Sigmoid colon (tissue), 7 donors: Measurements from ENCODE around the gene SCRN1. TPM values are rescaled to one million over a fixed set of nuclear protein-coding genes. Genes with fewer than 3 reads are reported as not detected.

Experiments
- DNase-seq: peaks from one replicate; pipeline ENCODE4 v3.0.0-alpha.2; 2019
- H3K27ac ChIP-seq, 4 donors: fragments of 200-600 bp; sonication (generic); one replicate each; pipeline ENCODE4 v1.5.1; 2016 to 2019; ENCODE audit warnings: mild to moderate bottlenecking in 1 of 4
- H3K27me3 ChIP-seq, 3 donors: fragments of 200-600 bp; sonication (generic); one replicate each; pipeline ENCODE4 v1.5.1; 2019; ENCODE audit warnings: mild to moderate bottlenecking in 1 of 3
- H3K36me3 ChIP-seq, 4 donors: fragments of 200-600 bp; sonication (generic); one replicate each; pipeline ENCODE4 v1.5.1; 2016 to 2019
- H3K4me1 ChIP-seq, 4 donors: fragments of 200-600 bp; sonication (generic); one replicate each; pipeline ENCODE4 v1.5.1; 2017 to 2019
- H3K4me3 ChIP-seq, 4 donors: fragments of 200-600 bp; sonication (generic); one replicate each; pipeline ENCODE4 v1.5.1; 2017 to 2019; ENCODE audit warnings: mild to moderate bottlenecking in 2 of 4, moderate library complexity in 1 of 4
- H3K9me3 ChIP-seq, 4 donors: fragments of 200-600 bp in 3 of 4; sonication (generic) in 3 of 4; one replicate each; pipeline versions ENCODE4 v1.5.1 to v1.6.1; 2013 to 2019
- EP300 ChIP-seq, 4 donors: sonication (generic); formaldehyde crosslinking; IDR thresholded peaks; one replicate each; pipeline ENCODE4 v1.6.1; 2017; ENCODE audit warnings: antibody characterized with exemption in 4 of 4
- POLR2A ChIP-seq, 2 donors: fragments of 450-650 bp; IDR thresholded peaks; one replicate each; pipeline ENCODE4 v1.6.1; 2016; ENCODE audit warnings: antibody characterized with exemption in 2 of 2, mild to moderate bottlenecking in 2 of 2, moderate library complexity in 2 of 2
- POLR2AphosphoS5 ChIP-seq, 4 donors: sonication (generic); formaldehyde crosslinking; IDR thresholded peaks; one replicate each; pipeline ENCODE4 v1.6.1; 2017; ENCODE audit warnings: antibody characterized with exemption in 4 of 4
- WGBS, 2 donors: extraction: QIAGEN DNeasy Blood & Tissue Kit; methylation state at CpG; one replicate each; pipeline ENCODE4 v1.1.7; 2013; 5-methylcytosine and 5-hydroxymethylcytosine counted together
- intact Hi-C: fragments of 100-400 bp; cut with DNase I; formaldehyde crosslinking; loops from one replicate; pipeline ENCODE4 v1.15.1; 2023
- polyA plus RNA-seq, 3 donors: library from polyadenylated mRNA; stranded (reverse); fragments of 200-250 nt; gene quantifications; one replicate each; pipeline ENCODE4 v1.2.3, GENCODE V29; 2013
- total RNA-seq, 4 donors: library from RNA; depleted of rRNA; stranded (reverse); fragments of >200 nt; gene quantifications; one replicate each; pipeline ENCODE4 v1.1.0, GENCODE V29; 2016
- TF ChIP-seq, protein P1 (sequence below), 4 experiments: fragments of 450-650 bp in 3 of 4; fragments of 200-600 bp in 1 of 4; IDR thresholded peaks; one replicate each; pipeline ENCODE4 v1.5.1; 2016 to 2019; ENCODE audit warnings: antibody characterized with exemption in 4 of 4, mild to moderate bottlenecking in 3 of 4, moderate library complexity in 2 of 4
- donor health status: healthy with polysubstance abuse.
- donor health status: Bipolar disorder and iron deficiency.
- donor health status: healthy.

The SCRN1 gene
- total and polyA plus RNA-seq, 7 donors = 5.1 to 55.0 (median 44.5) TPM

DNA sequence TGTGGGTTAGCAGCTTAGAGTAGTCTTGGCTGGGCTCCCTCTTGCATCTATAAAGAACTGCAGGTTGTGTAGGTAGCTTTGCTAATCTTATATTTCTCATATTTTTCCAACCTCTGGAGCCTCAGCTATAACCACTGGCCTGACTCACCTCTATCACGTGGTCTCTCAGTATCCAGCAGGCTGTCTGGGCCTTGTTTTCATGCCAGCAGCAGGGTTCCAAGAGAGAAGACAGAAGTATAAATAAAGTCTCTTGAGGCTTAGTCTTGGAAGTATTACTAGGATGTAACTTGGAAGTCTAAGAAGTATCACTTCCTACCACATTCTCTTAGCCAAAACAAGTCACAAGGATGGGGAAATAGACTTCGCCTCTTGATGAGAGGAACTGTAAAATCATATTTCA, 110.0 kb downstream of the SCRN1 start:
- peak; percentile 85 for DNase-seq
- Histone ChIP-seq H3K9me3 (no peaks in the 10 kb centered on the region), H3K4me1 (peaks cover 0 to 17% (median 9%) of the 10 kb centered on the region in 4 donors), H3K4me3 (no peak overlapping the region), H3K36me3 (no peaks in the 10 kb centered on the region), H3K27me3 (peaks cover 0 to 14% (median 4%) of the 10 kb centered on the region in 3 donors), H3K27ac (peak overlapping the region in 1 of 4 donors; percentile 8)
- intact Hi-C loops = loop anchor here (5.0 kb wide), 2 partner anchors 43 to 183 kb away; no protein-coding TSS in a partner anchor
- TF ChIP-seq, protein P1, sequence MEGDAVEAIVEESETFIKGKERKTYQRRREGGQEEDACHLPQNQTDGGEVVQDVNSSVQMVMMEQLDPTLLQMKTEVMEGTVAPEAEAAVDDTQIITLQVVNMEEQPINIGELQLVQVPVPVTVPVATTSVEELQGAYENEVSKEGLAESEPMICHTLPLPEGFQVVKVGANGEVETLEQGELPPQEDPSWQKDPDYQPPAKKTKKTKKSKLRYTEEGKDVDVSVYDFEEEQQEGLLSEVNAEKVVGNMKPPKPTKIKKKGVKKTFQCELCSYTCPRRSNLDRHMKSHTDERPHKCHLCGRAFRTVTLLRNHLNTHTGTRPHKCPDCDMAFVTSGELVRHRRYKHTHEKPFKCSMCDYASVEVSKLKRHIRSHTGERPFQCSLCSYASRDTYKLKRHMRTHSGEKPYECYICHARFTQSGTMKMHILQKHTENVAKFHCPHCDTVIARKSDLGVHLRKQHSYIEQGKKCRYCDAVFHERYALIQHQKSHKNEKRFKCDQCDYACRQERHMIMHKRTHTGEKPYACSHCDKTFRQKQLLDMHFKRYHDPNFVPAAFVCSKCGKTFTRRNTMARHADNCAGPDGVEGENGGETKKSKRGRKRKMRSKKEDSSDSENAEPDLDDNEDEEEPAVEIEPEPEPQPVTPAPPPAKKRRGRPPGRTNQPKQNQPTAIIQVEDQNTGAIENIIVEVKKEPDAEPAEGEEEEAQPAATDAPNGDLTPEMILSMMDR (IDR thresholded peaks at IDR 0.05) = no peak
- TF ChIP-seq POLR2AphosphoS5 (IDR thresholded peaks at IDR 0.05) (no peak), POLR2A (IDR thresholded peaks at IDR 0.05) (no peak), EP300 (IDR thresholded peaks at IDR 0.05) (no peak)
- WGBS, 2 donors = 78 to 81% methylated on average over 2 of the region's 2 CpGs

DNA sequence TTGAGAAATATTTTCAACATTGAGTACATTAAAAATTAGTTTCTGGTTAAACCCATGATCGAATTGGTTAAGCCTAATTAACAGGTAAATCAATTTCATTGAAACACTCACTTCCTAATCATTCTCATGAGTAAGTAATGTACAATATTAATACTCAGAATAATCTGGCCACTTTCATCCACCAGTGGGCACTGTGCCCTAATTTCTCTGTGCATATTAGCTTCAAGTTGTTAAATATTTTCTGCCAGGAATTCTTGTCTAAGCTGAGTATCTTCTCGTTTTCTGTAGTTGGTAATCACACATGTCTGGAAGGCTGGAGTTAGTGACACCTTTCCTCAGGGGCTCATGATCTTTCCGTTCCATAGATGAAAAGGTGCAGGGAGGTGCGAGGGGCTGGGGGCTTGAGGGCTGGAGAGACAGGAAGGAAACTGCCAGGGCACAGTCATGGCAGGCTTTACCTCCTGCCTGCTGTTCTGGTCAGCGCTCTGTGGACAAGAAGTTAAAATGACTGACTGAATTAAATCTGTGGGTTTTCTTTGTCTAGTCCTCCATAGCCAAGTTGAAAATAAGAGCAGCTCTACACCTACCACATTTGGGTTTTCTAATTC, 111.4 kb downstream of the SCRN1 start:
- Histone ChIP-seq H3K36me3 (no peaks in the 10 kb centered on the region), H3K4me3 (no peak overlapping the region), H3K9me3 (no peaks in the 10 kb centered on the region), H3K27ac (no peak overlapping the region), H3K27me3 (peaks cover 0 to under 1% (median 0%) of the 10 kb centered on the region in 3 donors), H3K4me1 (peaks cover 0 to 4% (median 0%) of the 10 kb centered on the region in 4 donors)
- intact Hi-C loops = loop anchor here (5.0 kb wide), 2 partner anchors 44 to 184 kb away; no protein-coding TSS in a partner anchor
- TF ChIP-seq, protein P1 (IDR thresholded peaks at IDR 0.05) = peak in 2 of 4 experiments; percentile 34 to 47
- TF ChIP-seq POLR2A (IDR thresholded peaks at IDR 0.05) (no peak), POLR2AphosphoS5 (IDR thresholded peaks at IDR 0.05) (no peak)
- no peak for DNase-seq
- 45 to 80% methylated on average over 5 of the region's 5 CpGs for WGBS, 2 donors

DNA sequence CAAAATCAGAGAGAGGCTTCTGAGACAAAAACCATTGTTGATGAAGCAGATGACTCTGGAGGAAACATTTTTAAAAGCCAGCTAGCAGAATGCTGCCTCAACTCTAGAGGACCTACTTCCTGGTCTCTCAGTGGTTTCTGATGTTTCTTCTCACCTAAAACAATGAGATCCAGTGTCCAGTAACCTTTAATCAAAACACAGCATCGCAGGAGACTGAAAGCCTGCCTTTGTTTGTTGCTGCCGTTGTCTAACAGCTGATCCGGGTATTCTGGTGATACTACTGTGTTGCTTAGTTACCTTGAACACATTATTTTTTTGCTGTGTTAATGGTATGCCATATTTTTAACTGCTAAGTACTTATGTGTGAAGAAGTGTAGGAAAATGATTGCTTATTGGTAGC, 112.4 kb downstream of the SCRN1 start:
- 9 to 44% methylated on average over 3 of the region's 3 CpGs for WGBS, 2 donors
- H3K4me1 ChIP-seq = peaks cover 0 to 4% (median 0%) of the 10 kb centered on the region in 4 donors
- H3K27ac ChIP-seq = no peak overlapping the region
- no peaks in the 10 kb centered on the region for H3K9me3 ChIP-seq
- intact Hi-C loops = loop anchor here (5.0 kb wide), 2 partner anchors 45 to 185 kb away; no protein-coding TSS in a partner anchor
- H3K36me3 ChIP-seq = no peaks in the 10 kb centered on the region
- DNase-seq = no peak
- no peak overlapping the region for H3K4me3 ChIP-seq
- no peaks in the 10 kb centered on the region for H3K27me3 ChIP-seq
- TF ChIP-seq EP300 (IDR thresholded peaks at IDR 0.05) = no peak
- TF ChIP-seq POLR2A (IDR thresholded peaks at IDR 0.05) = no peak
- TF ChIP-seq POLR2AphosphoS5 (IDR thresholded peaks at IDR 0.05) = no peak
- TF ChIP-seq, protein P1 (IDR thresholded peaks at IDR 0.05) = no peak

DNA sequence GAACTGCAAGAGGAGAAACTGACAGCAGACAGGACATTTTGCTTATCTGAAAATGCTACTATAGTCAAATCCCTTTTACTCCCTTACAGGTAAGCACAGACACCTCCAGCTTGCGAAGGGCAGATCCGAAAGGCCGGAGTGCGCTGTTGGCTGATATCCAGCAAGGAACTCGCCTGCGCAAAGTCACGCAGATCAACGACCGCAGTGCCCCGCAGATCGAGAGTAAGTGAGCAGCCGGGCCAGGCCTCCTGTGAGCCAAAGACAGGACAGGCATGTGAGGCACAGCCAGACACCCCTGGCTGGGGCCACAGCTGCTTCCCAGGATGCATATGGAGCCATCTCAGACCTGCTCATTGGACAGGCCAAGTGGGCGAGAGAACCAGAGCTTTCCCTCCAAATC, 113.9 kb downstream of the SCRN1 start:
- Histone ChIP-seq H3K27ac (no peak overlapping the region), H3K27me3 (no peaks in the 10 kb centered on the region), H3K9me3 (no peaks in the 10 kb centered on the region), H3K4me1 (peaks cover 0 to 4% (median 0%) of the 10 kb centered on the region in 4 donors), H3K4me3 (no peak overlapping the region), H3K36me3 (no peaks in the 10 kb centered on the region)
- intact Hi-C loops = loop anchor here (5.0 kb wide), 2 partner anchors 47 to 187 kb away; no protein-coding TSS in a partner anchor
- 96 to 97% methylated on average over 13 of the region's 13 CpGs for WGBS, 2 donors
- DNase-seq = no peak
- TF ChIP-seq, protein P1 (IDR thresholded peaks at IDR 0.05) = no peak
- TF ChIP-seq POLR2A (IDR thresholded peaks at IDR 0.05) = no peak
- TF ChIP-seq POLR2AphosphoS5 (IDR thresholded peaks at IDR 0.05) = no peak
- no peak for TF ChIP-seq EP300 (IDR thresholded peaks at IDR 0.05)
